GM13976 (cell line): Measurements from ENCODE around the gene TSC22D2.

Source experiments
- DNase-seq: peaks from one replicate; pipeline ENCODE4 v3.0.0; 2012; ENCODE audit warnings: low spot score
- in situ Hi-C: fragments of 300-500 bp; cut with MboI; formaldehyde crosslinking; loops from one replicate; pipeline ENCODE4 v1.12.0; 2022; ENCODE audit warnings: low sequenced_read_pairs, mixed read lengths, inconsistent platforms; ENCODE audit not compliant: unreplicated experiment
- TF ChIP-seq, protein P1 (sequence below): IDR thresholded peaks from 2 replicates; pipeline ENCODE4 v1.5.1; 2012; ENCODE audit warnings: borderline replicate concordance, mild to moderate bottlenecking; ENCODE audit not compliant: insufficient read depth; ENCODE audit errors: extremely low read depth, missing control alignments, control extremely low read depth

Gene TSC22D2

DNA sequence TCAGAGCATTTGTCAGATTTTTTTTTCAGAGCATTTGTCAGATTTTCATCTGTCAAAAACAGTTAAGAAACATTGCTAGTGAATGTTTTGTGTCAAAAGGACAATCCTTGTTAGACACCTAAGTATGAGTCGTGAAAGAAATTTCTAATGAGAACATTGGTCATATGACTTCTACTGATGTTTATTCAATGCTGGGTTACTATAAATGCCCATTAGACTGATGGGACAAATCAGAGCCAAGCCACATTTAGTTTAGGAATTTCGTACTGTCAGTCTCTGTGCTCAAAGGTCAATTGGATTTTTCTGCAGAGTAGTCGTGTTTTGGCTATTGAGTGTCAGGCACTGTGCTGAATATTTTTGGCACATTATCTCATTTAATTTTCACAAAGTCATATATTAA is 31.6 kb downstream of the TSC22D2 start:
- TF ChIP-seq, protein P1, sequence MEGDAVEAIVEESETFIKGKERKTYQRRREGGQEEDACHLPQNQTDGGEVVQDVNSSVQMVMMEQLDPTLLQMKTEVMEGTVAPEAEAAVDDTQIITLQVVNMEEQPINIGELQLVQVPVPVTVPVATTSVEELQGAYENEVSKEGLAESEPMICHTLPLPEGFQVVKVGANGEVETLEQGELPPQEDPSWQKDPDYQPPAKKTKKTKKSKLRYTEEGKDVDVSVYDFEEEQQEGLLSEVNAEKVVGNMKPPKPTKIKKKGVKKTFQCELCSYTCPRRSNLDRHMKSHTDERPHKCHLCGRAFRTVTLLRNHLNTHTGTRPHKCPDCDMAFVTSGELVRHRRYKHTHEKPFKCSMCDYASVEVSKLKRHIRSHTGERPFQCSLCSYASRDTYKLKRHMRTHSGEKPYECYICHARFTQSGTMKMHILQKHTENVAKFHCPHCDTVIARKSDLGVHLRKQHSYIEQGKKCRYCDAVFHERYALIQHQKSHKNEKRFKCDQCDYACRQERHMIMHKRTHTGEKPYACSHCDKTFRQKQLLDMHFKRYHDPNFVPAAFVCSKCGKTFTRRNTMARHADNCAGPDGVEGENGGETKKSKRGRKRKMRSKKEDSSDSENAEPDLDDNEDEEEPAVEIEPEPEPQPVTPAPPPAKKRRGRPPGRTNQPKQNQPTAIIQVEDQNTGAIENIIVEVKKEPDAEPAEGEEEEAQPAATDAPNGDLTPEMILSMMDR: no peak
- no peak for DNase-seq
- in situ Hi-C loops: no loop called here

DNA sequence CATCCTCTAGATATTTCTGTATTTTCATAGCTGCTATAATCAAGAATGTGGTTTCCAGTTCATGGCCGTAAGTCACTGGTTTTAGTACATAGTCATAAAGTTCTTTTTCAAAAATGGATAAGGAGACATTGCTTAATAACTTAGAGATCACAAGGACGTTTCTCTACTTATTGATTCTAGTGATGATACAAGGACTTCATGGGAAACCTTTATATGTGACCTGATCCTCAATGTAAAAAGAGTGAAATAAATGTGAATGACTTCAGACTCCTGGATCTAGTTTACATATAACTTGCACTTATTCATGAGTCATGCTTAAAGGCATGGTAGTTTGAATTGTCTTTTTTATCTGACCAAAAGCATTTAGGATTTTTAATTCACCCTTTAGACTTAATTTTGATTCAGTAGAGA is 35.2 kb downstream of the TSC22D2 start:
- TF ChIP-seq, protein P1: no peak
- in situ Hi-C loops: no loop called here
- DNase-seq: no peak

DNA sequence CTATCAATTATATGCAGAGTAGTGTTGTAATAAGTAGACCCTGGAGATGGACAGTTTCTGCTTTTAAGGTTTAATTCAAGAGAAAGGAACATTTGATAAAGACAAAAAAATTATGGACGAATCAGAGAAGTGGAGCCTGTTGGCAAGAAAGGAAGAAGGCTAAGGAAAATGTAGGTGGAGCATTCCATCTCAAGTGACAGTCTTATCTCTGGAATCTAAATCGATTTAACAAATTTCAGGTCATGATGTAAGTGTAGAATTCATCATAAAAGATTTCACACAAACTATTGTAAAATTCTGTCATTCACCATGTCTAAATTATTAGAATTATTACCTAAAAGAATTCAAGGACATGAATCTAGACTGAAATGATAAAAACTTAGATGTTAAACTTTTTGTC is 36.3 kb downstream of the TSC22D2 start:
- TF ChIP-seq, protein P1: no peak
- in situ Hi-C loops: no loop called here
- no peak for DNase-seq

DNA sequence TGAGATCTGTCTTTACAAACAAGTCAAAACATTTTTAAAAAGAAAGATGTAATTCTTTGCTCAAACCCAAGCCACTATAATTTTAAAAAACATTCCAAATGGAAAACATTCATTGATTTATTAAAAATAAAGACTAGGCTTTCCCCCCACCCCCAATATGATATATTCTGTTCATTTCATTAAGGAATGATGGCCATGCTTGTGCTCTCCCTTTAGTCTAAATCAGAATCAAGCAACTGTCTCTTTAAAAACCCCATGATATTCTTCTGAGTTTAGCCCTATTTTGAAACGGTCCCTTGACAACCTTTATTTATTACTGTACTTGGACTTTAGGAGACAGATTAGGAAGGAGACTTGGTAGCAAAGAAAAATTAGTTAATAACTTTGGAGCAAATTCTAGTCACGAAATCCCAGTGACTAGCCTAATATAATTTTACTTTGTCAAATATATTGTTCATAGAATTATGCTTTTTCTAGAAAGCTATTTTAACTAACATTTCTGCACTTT is 38.4 kb downstream of the TSC22D2 start:
- no peak for DNase-seq
- TF ChIP-seq, protein P1: no peak
- in situ Hi-C loops: no loop called here

DNA sequence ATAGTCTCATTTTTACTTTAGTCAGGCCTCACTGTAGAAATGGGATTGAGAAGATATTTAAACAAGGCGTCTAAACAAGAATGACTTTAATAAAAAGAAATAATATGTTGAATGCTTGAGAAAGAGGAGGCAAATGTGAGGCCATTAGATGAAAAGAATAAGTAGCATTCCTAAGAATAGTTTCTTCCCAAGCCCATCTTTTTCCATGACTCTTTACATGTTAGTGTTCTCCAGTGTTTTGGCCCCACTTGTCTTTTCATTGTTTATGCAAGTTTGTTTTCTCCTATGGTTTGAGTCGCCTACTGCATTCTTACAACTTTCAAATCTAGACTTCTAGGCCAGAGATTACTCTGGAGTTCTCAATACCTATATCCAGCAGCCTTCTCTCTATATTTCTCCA is 39.0 kb downstream of the TSC22D2 start:
- DNase-seq: no peak
- in situ Hi-C loops: no loop called here
- TF ChIP-seq, protein P1: no peak

DNA sequence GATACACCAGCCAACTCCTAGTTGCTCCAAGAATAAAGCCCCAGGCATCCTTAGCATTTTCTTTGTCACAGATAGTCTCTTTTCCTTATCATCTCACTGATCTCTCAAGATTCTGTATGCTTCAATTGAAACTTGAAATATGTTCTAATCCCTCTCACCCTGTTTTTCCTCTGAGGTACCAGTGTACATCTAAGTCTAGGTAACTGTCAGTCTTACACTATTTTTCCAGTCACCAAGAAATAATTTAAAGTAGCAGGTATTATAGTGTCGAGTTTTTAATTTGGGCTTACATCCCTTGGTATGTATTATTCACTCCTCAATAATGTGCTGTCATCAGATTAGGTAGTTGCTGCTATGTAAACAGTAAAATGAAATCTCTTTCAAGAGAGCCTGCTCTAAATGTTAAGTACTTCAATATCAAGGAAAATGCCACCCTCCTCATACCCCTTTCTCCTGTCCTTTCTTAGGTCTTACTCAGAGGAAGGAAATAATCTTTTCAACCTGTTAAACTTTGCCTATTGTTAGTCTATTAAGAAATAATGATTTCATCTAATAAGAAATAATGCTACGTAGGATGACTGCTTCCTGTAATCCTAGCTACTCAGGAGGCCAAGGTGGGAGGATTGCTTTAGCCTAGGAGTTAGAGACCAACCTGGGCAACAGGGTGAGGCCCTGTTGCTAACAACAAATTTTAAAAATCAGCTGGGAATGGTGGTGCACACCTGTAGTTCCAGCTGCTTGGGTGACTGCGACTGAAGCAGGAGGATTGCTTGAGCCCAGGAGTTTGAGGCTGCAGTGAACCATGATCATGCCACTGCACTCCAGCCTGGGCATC is 39.8 kb downstream of the TSC22D2 start:
- in situ Hi-C loops: no loop called here
- DNase-seq: no peak
- TF ChIP-seq, protein P1: no peak

DNA sequence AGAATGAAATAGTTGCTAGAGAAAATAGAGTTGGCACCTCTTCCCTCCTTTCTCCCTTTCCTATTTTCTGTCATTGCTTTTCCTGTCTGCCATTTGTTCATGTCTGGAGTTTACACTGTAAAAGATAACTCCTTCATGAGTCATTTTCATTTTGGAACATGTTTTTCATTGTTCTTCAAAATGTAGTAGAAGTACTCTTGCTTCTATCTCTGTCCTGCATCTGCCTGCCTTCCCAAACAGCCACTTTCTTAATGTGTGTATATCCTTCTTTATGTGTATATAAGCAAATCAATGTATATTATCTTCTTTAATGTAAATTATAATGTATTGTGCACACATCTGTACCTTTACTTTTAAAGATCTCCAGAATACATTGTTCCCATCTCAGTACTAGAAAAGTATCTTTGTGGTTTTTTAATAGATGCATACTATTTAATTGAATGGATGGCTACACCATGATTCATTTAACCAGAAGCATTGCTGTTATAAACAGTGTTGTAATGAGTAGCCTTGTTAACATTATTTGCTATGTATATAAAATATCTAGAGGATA is 41.1 kb downstream of the TSC22D2 start:
- TF ChIP-seq, protein P1: no peak
- in situ Hi-C loops: no loop called here
- no peak for DNase-seq
